Measurements from ENCODE around the gene CCDC88C.

GRCh38 chr14:91300283-91300895, 117.2 kb downstream of the CCDC88C start:
- no peak for TF ChIP-seq POLR2A (IDR thresholded peaks at IDR 0.05)
- TF ChIP-seq, protein P1, sequence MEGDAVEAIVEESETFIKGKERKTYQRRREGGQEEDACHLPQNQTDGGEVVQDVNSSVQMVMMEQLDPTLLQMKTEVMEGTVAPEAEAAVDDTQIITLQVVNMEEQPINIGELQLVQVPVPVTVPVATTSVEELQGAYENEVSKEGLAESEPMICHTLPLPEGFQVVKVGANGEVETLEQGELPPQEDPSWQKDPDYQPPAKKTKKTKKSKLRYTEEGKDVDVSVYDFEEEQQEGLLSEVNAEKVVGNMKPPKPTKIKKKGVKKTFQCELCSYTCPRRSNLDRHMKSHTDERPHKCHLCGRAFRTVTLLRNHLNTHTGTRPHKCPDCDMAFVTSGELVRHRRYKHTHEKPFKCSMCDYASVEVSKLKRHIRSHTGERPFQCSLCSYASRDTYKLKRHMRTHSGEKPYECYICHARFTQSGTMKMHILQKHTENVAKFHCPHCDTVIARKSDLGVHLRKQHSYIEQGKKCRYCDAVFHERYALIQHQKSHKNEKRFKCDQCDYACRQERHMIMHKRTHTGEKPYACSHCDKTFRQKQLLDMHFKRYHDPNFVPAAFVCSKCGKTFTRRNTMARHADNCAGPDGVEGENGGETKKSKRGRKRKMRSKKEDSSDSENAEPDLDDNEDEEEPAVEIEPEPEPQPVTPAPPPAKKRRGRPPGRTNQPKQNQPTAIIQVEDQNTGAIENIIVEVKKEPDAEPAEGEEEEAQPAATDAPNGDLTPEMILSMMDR (IDR thresholded peaks at IDR 0.05) = no peak
- TF ChIP-seq POLR2AphosphoS5 (IDR thresholded peaks at IDR 0.05) = no peak

All from upper lobe of left lung (tissue), 4 donors.